Amygdala (tissue), 56 donors: ENCODE results near the gene CHMP2A.
"Not testable (repeated sequence)": the region's sequence is repeated elsewhere in the genome, so short reads cannot be mapped to it uniquely, and the experiment has no call there.

Source experiments
- DNase-seq, 56 donors: peaks; one replicate each; lab custom pipeline; 2025; lab: John Stamatoyannopoulos, UW

Gene CHMP2A

GRCh38 chr19:58554494-58555368 is at the start of gene CHMP2A:
TSS of gene CHMP2A (minus strand) at chr19:58555105. CDS start at chr19:58554212, 893 bp downstream.
- DNase-seq, result no peak

DNA sequence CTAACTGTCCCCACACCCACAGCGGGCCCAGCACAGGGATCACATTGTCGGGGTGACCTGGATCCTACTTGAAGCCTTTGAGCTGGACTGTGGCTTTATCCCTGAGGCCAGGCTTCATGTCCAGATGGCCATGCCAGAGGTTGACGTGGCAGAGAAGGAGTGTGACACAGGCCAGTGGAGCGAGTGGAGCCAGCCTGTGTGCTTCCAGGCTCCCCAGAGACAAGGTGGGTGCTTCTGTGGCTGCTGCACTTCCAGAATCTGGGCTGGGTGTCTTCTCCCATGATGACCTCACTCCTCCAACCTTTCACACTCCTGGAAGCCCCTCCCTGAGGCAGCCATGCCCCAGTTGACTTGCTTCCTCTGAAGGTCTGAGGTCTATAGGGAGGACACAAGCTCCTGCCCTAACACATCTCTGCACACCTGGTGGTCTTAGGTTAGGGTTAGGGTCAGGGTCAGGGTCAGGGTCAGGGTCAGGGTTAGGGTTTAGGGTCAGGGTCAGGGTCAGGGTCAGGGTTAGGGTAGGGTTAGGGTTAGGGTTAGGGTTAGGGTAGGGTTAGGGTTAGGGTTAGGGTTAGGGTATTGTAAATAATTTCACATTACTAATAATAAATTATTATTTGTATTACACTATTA is 31.3 kb upstream of the CHMP2A start:
- DNase-seq, result no peak

DNA sequence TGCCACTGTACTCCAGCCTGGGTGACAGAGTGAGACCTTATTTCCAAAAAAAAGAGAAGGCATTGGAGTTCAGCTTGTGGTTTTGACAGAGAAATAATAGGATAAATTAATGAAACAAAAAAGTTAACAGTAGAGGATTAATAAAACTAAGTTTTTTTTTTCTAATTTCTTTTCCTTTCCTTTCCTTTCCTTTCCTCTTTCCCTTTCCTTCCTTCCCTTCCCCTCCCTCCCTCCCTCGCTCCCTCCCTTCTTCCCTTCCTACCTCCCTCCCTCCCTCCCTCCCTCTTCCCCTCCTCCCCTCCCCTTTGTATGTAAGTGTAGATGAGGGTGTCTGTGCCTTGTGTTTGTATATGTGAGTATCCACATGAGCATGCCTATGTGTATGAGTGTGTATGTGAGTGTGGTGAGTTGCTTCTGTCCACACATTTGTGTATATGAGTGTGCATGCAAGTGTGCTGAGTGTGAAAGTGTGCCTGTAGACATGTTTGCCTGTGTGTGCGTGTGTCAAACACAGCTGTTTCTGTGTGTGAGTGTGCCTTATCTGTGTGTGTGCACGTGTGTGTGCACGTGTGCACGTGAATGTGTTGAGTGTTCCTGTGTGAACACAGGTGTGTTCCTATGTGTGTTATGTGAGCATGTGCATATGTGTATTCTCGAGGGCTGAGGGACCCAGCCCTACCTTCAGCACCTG is 30.7 kb upstream of the CHMP2A start:
- DNase-seq, result no peak

- no peak for DNase-seq
Observed at GRCh38 chr19:58584498-58585441, 29.9 kb upstream of the CHMP2A start.

DNA sequence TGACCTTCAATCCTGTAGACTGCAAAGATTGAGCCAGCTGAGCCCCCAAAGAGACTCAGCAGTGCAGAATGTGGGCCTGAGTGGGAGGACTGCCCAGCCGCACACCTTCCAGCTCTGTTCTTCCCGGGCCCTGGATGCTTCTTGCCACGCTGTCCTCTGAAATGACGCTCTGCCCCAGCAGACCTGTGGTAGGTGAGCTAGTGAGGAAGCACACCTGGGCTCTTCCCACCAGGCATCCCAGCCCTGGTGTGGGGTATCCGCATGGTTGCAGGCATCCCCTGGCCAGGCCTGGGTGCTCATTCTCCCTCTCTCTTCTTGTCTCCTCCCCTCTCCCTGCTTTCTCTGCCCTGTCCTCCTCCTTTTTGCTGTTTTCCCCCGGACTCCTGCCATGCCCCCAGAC is 28.1 kb upstream of the CHMP2A start:
- no peak for DNase-seq

- no peak for DNase-seq
Observed at GRCh38 chr19:58581227-58582141, 26.6 kb upstream of the CHMP2A start.

- DNase-seq, result no peak
Observed at GRCh38 chr19:58579473-58580142, 24.7 kb upstream of the CHMP2A start.

DNA sequence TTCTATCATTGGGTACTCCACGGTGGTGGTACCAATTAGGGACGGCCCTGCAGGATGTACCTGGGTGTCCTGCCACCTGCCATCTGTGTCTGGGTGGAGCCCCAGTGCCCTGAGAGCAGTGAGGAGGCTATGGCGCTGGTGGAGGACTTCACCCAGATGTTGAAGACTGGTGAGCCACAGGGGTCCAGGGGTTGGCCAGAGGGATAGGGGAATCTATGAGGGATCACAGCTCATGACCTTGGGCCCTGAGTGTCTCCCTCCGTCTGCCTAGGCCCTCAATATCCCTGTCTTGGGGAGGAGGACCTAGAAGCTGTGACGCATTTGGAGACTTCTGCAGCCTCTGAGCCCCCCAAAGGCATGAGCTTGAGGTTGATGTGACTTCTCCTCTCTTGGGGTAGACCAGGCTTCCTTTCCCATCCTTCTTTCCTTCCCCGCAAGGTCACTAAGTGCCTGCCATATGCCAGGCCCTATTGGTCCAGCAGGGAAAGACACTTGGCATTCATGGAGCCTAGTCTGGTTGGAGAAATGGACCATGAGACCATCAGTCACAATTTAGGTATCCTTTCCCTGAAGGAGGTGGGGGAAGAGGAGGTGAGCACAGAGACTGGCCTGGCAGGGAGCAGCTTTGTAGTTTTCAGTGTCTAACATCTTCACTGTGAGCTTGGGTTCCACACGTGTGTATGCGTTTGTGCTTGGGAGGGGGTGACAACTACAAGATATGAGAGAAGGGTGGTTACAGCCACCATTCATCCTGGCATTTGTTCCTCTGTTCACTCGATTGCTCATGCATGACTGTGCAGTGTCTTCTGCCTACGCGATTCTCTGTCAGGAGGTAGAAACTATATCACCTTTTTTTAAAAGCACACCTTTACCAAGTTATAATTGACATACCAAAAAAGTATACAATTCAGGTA is 23.4 kb upstream of the CHMP2A start:
- no peak for DNase-seq

- DNase-seq, result not testable (repeated sequence)
Observed at GRCh38 chr19:58577581-58577980, 22.7 kb upstream of the CHMP2A start.

- DNase-seq, result no peak
Observed at GRCh38 chr19:58575183-58576041, 20.5 kb upstream of the CHMP2A start.

- DNase-seq, result no peak
Observed at GRCh38 chr19:58573658-58574164, 18.8 kb upstream of the CHMP2A start.

GRCh38 chr19:58572818-58573657 is 18.1 kb upstream of the CHMP2A start, which contains the start of gene MZF1:
TSS of gene MZF1 (minus strand) at chr19:58573335. CDS start at chr19:58571389, 1,946 bp downstream.
- no peak for DNase-seq

DNA sequence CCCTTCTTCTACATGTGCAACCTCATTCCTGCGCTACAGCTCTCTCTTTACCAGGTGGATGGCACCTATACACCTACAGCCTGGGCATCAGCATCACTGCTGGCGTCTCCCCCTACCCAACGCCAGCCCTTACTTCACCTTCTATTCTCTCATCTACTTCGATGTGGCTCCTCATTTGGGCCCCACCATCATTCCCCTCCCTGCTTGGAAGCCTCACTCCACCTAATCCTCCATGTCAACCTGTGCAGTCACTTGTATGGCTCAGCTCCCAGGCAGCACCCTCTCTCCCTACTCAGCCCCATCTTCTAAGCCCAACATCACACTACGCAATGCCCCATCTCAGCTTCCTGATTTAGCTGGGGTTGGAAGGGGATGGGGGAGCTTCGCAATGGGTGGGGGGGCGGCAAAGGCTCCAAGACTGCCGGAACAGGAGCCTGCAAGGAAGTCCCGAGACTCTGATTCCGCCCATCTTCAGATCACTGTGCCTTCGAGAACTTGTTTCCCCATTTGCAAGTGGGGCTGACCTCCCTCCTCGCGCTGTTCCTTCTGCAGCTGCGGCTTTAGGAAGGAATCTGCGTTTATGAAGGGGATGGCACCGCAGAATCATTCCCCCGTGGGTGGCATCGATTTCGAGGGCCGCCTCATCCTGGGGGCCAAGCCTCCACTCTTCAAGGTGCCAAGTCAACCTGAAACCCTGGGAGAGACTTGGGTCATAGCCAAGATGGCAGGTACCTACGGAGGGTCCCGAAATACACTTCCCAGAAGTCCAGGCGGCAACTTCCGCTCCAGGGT is 17.3 kb upstream of the CHMP2A start:
- DNase-seq, result no peak

DNA sequence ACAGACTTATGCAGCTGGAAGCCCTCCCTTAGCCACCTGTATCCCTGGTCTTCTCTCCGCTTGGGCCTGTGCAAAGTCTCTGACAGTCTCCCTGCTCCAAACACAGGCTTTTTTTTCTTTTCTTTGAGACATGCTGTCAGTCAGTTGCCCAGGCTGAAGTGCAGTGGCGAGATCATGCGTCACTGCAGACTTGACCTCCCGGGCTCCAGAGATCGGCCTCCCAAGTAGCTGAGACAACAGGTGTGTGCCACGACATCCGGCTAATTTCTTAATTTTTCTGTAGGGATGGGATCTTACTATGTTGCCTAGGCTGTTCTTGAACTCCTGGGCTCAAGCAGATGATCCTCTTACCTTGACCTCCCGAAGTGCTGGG is 16.7 kb upstream of the CHMP2A start:
- DNase-seq, result no peak
